ENCODE data around the gene QSER1. TPM values are rescaled to one million over a fixed set of nuclear protein-coding genes. Genes with fewer than 3 reads are reported as not detected.

Gene QSER1
- total and polyA plus RNA-seq, 2 donors (not counting 1 experiment from before 2014, with no cell fraction given), result 9.6 to 17.2 TPM

GRCh38 chr11:32911413-32911812 lies 18.8 kb downstream of the QSER1 start:
- no peaks in the 10 kb centered on the region for H4K20me1 ChIP-seq (ENCODE audit: control insufficient read depth, extremely low read depth, insufficient read depth, low read length)

GRCh38 chr11:32913445-32913844 lies 20.8 kb downstream of the QSER1 start:
- H2AFZ ChIP-seq (ENCODE audit: low read length), result no peak overlapping the region
- H3K9ac ChIP-seq (ENCODE audit: insufficient read depth, low read length), result no peak overlapping the region
- peaks cover 19% of the 10 kb centered on the region for H3K79me2 ChIP-seq (ENCODE audit: control insufficient read depth, insufficient read depth, low read length)
- no peak for TF ChIP-seq EZH2 (IDR thresholded peaks at IDR 0.05; ENCODE audit: low read length, missing control alignments)
- TF ChIP-seq, protein P1, sequence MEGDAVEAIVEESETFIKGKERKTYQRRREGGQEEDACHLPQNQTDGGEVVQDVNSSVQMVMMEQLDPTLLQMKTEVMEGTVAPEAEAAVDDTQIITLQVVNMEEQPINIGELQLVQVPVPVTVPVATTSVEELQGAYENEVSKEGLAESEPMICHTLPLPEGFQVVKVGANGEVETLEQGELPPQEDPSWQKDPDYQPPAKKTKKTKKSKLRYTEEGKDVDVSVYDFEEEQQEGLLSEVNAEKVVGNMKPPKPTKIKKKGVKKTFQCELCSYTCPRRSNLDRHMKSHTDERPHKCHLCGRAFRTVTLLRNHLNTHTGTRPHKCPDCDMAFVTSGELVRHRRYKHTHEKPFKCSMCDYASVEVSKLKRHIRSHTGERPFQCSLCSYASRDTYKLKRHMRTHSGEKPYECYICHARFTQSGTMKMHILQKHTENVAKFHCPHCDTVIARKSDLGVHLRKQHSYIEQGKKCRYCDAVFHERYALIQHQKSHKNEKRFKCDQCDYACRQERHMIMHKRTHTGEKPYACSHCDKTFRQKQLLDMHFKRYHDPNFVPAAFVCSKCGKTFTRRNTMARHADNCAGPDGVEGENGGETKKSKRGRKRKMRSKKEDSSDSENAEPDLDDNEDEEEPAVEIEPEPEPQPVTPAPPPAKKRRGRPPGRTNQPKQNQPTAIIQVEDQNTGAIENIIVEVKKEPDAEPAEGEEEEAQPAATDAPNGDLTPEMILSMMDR (conservative IDR thresholded peaks at IDR 0.05 in 1 of 2, IDR thresholded peaks at IDR 0.05 in 1 of 2; ENCODE audit: low read depth in 1 of 2, low read length in 2 of 2), result no peak
- H3K9me3 ChIP-seq (ENCODE audit: control insufficient read depth, insufficient read depth, low read depth, low read length), result no peaks in the 10 kb centered on the region
- H3K4me3 ChIP-seq (replicated peaks in 1 of 4; ENCODE audit: control extremely low read depth in 1 of 4, insufficient read depth in 1 of 4, low read depth in 3 of 4, low read length in 4 of 4), result no peak overlapping the region
- no peak for DNase-seq (ENCODE audit: low read depth in 2 of 2)
- H3K27me3 ChIP-seq (ENCODE audit: control insufficient read depth, insufficient read depth, low read length), result no peaks in the 10 kb centered on the region
- H3K36me3 ChIP-seq (ENCODE audit: control insufficient read depth, insufficient read depth, low read length), result no peaks in the 10 kb centered on the region
- no peak overlapping the region for H3K4me2 ChIP-seq (ENCODE audit: extremely low read depth, insufficient read depth, low read length)
- no peak overlapping the region for H3K27ac ChIP-seq (ENCODE audit: insufficient read depth, low read length)
- H3K4me1 ChIP-seq (ENCODE audit: control insufficient read depth, extremely low read depth, insufficient read depth, low read length), result no peaks in the 10 kb centered on the region
- no peaks in the 10 kb centered on the region for H4K20me1 ChIP-seq (ENCODE audit: control insufficient read depth, extremely low read depth, insufficient read depth, low read length)

More at GRCh38 chr11:32911413-32911812, 18.8 kb downstream of the QSER1 start:
- no peaks in the 10 kb centered on the region for H3K36me3 ChIP-seq (ENCODE audit: control insufficient read depth, insufficient read depth, low read length)
- no peaks in the 10 kb centered on the region for H3K4me1 ChIP-seq (ENCODE audit: control insufficient read depth, extremely low read depth, insufficient read depth, low read length)
- H3K4me3 ChIP-seq (replicated peaks in 1 of 4; ENCODE audit: control extremely low read depth in 1 of 4, insufficient read depth in 1 of 4, low read depth in 3 of 4, low read length in 4 of 4), result no peak overlapping the region
- TF ChIP-seq, protein P1 (conservative IDR thresholded peaks at IDR 0.05 in 1 of 2, IDR thresholded peaks at IDR 0.05 in 1 of 2; ENCODE audit: low read depth in 1 of 2, low read length in 2 of 2), result no peak
- TF ChIP-seq EZH2 (IDR thresholded peaks at IDR 0.05; ENCODE audit: low read length, missing control alignments), result no peak
- H3K9me3 ChIP-seq (ENCODE audit: control insufficient read depth, insufficient read depth, low read depth, low read length), result no peaks in the 10 kb centered on the region
- no peak overlapping the region for H2AFZ ChIP-seq (ENCODE audit: low read length)
- H3K9ac ChIP-seq (ENCODE audit: insufficient read depth, low read length), result no peak overlapping the region
- H3K4me2 ChIP-seq (ENCODE audit: extremely low read depth, insufficient read depth, low read length), result no peak overlapping the region
- H3K79me2 ChIP-seq (ENCODE audit: control insufficient read depth, insufficient read depth, low read length), result peaks cover 26% of the 10 kb centered on the region
- no peaks in the 10 kb centered on the region for H3K27me3 ChIP-seq (ENCODE audit: control insufficient read depth, insufficient read depth, low read length)
- DNase-seq (ENCODE audit: low read depth in 2 of 2), result no peak
- H3K27ac ChIP-seq (ENCODE audit: insufficient read depth, low read length), result no peak overlapping the region

DNA sequence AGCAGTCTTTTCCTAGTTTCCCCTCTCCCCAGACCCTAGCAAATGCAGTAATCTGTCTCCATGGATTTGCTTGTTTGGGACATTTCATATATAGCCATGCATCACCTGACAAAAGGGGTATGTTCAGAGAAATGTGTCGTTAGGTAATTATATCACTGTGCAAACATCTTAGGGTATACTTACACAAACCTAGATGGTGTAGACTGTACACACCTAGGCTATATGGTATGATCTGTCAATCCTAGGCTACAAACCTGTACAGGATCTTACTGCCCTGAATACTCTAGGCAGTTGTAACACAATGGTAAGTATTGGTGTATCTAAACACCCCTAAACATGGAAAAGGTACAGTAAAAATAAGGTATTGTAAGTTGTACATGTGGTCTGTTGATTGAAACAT lies 23.8 kb downstream of the QSER1 start:
- Histone ChIP-seq H3K27me3 (ENCODE audit: control insufficient read depth, insufficient read depth, low read length) (no peaks in the 10 kb centered on the region), H3K36me3 (ENCODE audit: control insufficient read depth, insufficient read depth, low read length) (no peaks in the 10 kb centered on the region), H3K4me1 (ENCODE audit: control insufficient read depth, extremely low read depth, insufficient read depth, low read length) (no peaks in the 10 kb centered on the region), H4K20me1 (ENCODE audit: control insufficient read depth, extremely low read depth, insufficient read depth, low read length) (no peaks in the 10 kb centered on the region), H2AFZ (ENCODE audit: low read length) (no peak overlapping the region), H3K9ac (ENCODE audit: insufficient read depth, low read length) (no peak overlapping the region), H3K9me3 (ENCODE audit: control insufficient read depth, insufficient read depth, low read depth, low read length) (no peaks in the 10 kb centered on the region), H3K79me2 (ENCODE audit: control insufficient read depth, insufficient read depth, low read length) (peaks cover 8% of the 10 kb centered on the region), H3K4me3 (replicated peaks in 1 of 4; ENCODE audit: control extremely low read depth in 1 of 4, insufficient read depth in 1 of 4, low read depth in 3 of 4, low read length in 4 of 4) (no peak overlapping the region), H3K27ac (ENCODE audit: insufficient read depth, low read length) (no peak overlapping the region), H3K4me2 (ENCODE audit: extremely low read depth, insufficient read depth, low read length) (no peak overlapping the region)
- no peak for DNase-seq (ENCODE audit: low read depth in 2 of 2)
- TF ChIP-seq, protein P1 (conservative IDR thresholded peaks at IDR 0.05 in 1 of 2, IDR thresholded peaks at IDR 0.05 in 1 of 2; ENCODE audit: low read depth in 1 of 2, low read length in 2 of 2), result no peak
- TF ChIP-seq EZH2 (IDR thresholded peaks at IDR 0.05; ENCODE audit: low read length, missing control alignments), result no peak
